SK-N-SH treated with all-trans-retinoic acid at 6 μM for 48 hours (cell line): ENCODE results near the gene IQSEC1.
A peak's percentile ranks its signal among the peaks of the same experiment; 100 is the strongest.

Experiments used
- ATAC-seq: fragments of 200-7000 bp; cut with Tn5 transposase; 3 replicates; pipeline ENCODE4 v1.9.1; 2020; ENCODE audit warnings: mild to moderate bottlenecking, moderate library complexity
- ARNTL ChIP-seq: fragments of 450-650 bp; formaldehyde crosslinking; IDR thresholded peaks from 2 replicates; pipeline ENCODE4 v1.5.0; 2020; ENCODE audit warnings: low read depth, mild to moderate bottlenecking, moderate library complexity, borderline replicate concordance
- CSDC2 ChIP-seq: fragments of 250-450 bp; sonication (Bioruptor Pico); IDR thresholded peaks from 2 replicates; pipeline ENCODE4 v1.5.0; 2020; ENCODE audit warnings: mild to moderate bottlenecking, moderate library complexity
- ESRRG ChIP-seq: fragments of 250-450 bp; sonication (Bioruptor Pico); IDR thresholded peaks from 2 replicates; pipeline ENCODE4 v1.6.1; 2021; ENCODE audit warnings: mild to moderate bottlenecking
- ISL1 ChIP-seq: fragments of 250-450 bp; sonication (Bioruptor Pico); IDR thresholded peaks from 2 replicates; pipeline ENCODE4 v2.1.2; 2022; ENCODE audit warnings: mild to moderate bottlenecking, moderate library complexity
- OSR1 ChIP-seq: fragments of 250-450 bp; sonication (Bioruptor Pico); IDR thresholded peaks from 2 replicates; pipeline ENCODE4 v1.8.0; 2022; ENCODE audit warnings: moderate library complexity, mild to moderate bottlenecking, inconsistent platforms
- TCF4 ChIP-seq: fragments of 250-450 bp; sonication (Bioruptor Pico); IDR thresholded peaks from 2 replicates; pipeline ENCODE4 v1.8.0; 2021; ENCODE audit warnings: mild to moderate bottlenecking, moderate library complexity, borderline replicate concordance
- TOX ChIP-seq: fragments of 250-450 bp; sonication (Bioruptor Pico); IDR thresholded peaks from 2 replicates; pipeline ENCODE4 v1.8.0; 2021; ENCODE audit warnings: mild to moderate bottlenecking, moderate library complexity, borderline replicate concordance
- ZFP3 ChIP-seq: fragments of 250-450 bp; sonication (Bioruptor Pico); IDR thresholded peaks from 2 replicates; pipeline ENCODE4 v1.5.0; 2020; ENCODE audit warnings: mild to moderate bottlenecking, moderate library complexity
- ZNF565 ChIP-seq: fragments of 450-650 bp; formaldehyde crosslinking; conservative IDR thresholded peaks from 2 replicates; pipeline ENCODE4 v1.5.0; 2020; ENCODE audit warnings: low read depth, mild to moderate bottlenecking, moderate library complexity
- ZNF70 ChIP-seq: fragments of 450-650 bp; formaldehyde crosslinking; IDR thresholded peaks from 2 replicates; pipeline ENCODE4 v1.5.0; 2020; ENCODE audit warnings: mild to moderate bottlenecking, moderate library complexity
- TF ChIP-seq, protein P1 (sequence below): fragments of 250-450 bp; sonication (Bioruptor Pico); IDR thresholded peaks from 2 replicates; pipeline ENCODE4 v1.5.0; 2020; ENCODE audit warnings: mild to moderate bottlenecking, moderate library complexity
- TF ChIP-seq, protein P2 (sequence below): fragments of 250-450 bp; sonication (Bioruptor Pico); IDR thresholded peaks from 2 replicates; pipeline ENCODE4 v1.5.1; 2021; ENCODE audit warnings: mild to moderate bottlenecking, moderate library complexity
- TF ChIP-seq, protein P3 (sequence below): fragments of 250-450 bp; sonication (Bioruptor Pico); IDR thresholded peaks from 2 replicates; pipeline ENCODE4 v1.8.0; 2020; ENCODE audit warnings: mild to moderate bottlenecking, moderate library complexity, borderline replicate concordance
- TF ChIP-seq, protein P4 (sequence below): fragments of 250-450 bp; sonication (Bioruptor Pico); IDR thresholded peaks from 2 replicates; pipeline ENCODE4 v1.5.1; 2020; ENCODE audit warnings: low read depth, mild to moderate bottlenecking, moderate library complexity

IQSEC1 gene

DNA sequence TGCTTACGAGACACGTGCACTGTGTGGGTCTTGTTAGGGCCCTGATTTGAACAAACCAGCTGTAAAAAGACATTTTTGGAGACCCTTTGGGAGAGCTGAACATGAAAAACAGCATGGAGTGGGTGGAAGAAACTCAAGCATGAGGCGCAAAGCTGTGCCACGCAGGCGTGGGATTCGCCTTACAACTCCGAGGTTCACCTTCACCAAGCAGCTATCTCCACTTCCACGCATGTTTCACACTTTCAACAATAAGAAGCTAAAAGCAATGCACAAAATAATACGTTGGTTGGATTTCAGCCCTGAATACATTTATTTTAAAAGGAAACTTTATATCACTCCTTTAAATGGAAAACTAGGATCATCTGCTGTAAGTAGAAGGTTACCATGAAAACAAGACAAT is 42.5 kb downstream of the IQSEC1 start:
- TF ChIP-seq, protein P1, sequence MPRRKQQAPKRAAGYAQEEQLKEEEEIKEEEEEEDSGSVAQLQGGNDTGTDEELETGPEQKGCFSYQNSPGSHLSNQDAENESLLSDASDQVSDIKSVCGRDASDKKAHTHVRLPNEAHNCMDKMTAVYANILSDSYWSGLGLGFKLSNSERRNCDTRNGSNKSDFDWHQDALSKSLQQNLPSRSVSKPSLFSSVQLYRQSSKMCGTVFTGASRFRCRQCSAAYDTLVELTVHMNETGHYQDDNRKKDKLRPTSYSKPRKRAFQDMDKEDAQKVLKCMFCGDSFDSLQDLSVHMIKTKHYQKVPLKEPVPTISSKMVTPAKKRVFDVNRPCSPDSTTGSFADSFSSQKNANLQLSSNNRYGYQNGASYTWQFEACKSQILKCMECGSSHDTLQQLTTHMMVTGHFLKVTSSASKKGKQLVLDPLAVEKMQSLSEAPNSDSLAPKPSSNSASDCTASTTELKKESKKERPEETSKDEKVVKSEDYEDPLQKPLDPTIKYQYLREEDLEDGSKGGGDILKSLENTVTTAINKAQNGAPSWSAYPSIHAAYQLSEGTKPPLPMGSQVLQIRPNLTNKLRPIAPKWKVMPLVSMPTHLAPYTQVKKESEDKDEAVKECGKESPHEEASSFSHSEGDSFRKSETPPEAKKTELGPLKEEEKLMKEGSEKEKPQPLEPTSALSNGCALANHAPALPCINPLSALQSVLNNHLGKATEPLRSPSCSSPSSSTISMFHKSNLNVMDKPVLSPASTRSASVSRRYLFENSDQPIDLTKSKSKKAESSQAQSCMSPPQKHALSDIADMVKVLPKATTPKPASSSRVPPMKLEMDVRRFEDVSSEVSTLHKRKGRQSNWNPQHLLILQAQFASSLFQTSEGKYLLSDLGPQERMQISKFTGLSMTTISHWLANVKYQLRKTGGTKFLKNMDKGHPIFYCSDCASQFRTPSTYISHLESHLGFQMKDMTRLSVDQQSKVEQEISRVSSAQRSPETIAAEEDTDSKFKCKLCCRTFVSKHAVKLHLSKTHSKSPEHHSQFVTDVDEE (CRISPR knock-in tag) = no peak
- ATAC-seq = no peak

DNA sequence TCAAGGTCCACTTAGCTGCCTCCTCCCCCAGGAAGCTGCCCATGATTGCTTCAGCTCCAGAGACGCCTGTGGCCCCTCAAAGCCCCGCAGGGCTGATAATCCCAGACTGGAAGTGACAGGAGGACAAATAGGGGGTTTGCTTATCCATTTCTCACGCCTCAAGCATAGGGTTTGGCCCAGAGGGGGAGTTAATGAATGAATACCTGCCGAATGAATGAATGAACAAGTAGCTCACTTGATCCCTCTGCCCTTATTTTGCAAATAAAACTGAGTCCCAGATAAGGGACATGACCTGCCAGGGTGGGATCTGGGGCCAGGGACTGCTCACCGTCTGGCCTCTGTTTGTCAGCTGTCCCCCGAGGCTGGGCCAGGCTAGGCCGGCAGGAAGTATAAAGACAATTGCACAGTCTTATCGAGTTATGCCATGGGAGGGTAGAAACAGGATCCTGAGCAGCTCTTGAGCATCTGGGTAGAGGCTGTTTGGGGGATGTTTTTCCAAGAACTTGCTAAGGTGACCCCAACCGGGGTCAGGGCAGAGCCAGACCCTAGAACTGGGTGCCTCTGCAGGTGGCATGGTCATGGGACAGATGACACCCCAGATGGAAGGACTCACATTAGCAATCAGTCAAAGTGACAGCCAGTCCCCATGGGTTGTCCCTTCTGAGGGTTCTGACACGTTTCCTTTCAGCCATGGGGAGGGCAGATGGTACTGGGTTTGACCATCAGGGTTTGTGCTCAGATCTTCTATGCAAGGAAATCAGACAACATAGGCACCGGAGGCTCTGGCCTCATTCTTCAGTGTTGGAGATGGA is 45.0 kb downstream of the IQSEC1 start:
- ATAC-seq = no peak
- TF ChIP-seq TCF4 (CRISPR knock-in tag) = peak; percentile 35; the same call in 1 of the 2 replicates
- TF ChIP-seq, protein P2, sequence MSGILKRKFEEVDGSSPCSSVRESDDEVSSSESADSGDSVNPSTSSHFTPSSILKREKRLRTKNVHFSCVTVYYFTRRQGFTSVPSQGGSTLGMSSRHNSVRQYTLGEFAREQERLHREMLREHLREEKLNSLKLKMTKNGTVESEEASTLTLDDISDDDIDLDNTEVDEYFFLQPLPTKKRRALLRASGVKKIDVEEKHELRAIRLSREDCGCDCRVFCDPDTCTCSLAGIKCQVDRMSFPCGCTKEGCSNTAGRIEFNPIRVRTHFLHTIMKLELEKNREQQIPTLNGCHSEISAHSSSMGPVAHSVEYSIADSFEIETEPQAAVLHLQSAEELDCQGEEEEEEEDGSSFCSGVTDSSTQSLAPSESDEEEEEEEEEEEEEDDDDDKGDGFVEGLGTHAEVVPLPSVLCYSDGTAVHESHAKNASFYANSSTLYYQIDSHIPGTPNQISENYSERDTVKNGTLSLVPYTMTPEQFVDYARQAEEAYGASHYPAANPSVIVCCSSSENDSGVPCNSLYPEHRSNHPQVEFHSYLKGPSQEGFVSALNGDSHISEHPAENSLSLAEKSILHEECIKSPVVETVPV (CRISPR knock-in tag) = no peak
- TF ChIP-seq, protein P3, sequence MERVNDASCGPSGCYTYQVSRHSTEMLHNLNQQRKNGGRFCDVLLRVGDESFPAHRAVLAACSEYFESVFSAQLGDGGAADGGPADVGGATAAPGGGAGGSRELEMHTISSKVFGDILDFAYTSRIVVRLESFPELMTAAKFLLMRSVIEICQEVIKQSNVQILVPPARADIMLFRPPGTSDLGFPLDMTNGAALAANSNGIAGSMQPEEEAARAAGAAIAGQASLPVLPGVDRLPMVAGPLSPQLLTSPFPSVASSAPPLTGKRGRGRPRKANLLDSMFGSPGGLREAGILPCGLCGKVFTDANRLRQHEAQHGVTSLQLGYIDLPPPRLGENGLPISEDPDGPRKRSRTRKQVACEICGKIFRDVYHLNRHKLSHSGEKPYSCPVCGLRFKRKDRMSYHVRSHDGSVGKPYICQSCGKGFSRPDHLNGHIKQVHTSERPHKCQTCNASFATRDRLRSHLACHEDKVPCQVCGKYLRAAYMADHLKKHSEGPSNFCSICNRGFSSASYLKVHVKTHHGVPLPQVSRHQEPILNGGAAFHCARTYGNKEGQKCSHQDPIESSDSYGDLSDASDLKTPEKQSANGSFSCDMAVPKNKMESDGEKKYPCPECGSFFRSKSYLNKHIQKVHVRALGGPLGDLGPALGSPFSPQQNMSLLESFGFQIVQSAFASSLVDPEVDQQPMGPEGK = no peak

DNA sequence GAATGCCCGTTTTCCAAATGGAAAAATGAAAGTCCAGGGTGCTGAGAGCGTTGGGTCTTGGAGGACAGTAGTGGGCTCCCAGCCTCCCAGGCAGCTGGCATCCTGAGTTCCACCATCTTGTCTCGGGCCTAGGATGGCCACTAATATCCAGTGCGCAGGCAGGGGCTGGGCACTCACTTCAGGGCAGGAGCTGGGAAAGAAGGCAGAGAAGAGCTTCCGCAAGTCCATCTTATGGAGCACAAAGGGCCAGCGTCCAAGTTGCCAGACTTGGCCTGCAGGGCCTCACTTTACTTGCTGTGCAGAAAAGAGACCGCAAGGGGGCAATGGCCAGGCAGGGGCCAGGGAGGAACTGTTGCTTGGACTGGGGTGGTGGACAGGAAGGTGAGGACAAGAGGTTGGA is 46.1 kb downstream of the IQSEC1 start:
- TF ChIP-seq TCF4 (CRISPR knock-in tag) (no peak), ESRRG (no peak), ZNF565 (CRISPR knock-in tag) (no peak), ZNF70 (CRISPR knock-in tag) (no peak), CSDC2 (CRISPR knock-in tag) (no peak), ZFP3 (CRISPR knock-in tag) (no peak), OSR1 (CRISPR knock-in tag) (no peak), TOX (CRISPR knock-in tag) (no peak), ISL1 (CRISPR knock-in tag) (no peak), ARNTL (no peak)
- TF ChIP-seq, protein P2 (CRISPR knock-in tag) = no peak
- TF ChIP-seq, protein P4, sequence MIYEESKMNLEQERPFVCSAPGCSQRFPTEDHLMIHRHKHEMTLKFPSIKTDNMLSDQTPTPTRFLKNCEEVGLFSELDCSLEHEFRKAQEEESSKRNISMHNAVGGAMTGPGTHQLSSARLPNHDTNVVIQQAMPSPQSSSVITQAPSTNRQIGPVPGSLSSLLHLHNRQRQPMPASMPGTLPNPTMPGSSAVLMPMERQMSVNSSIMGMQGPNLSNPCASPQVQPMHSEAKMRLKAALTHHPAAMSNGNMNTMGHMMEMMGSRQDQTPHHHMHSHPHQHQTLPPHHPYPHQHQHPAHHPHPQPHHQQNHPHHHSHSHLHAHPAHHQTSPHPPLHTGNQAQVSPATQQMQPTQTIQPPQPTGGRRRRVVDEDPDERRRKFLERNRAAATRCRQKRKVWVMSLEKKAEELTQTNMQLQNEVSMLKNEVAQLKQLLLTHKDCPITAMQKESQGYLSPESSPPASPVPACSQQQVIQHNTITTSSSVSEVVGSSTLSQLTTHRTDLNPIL (CRISPR knock-in tag) = no peak
- TF ChIP-seq, protein P1 (CRISPR knock-in tag) = no peak
- ATAC-seq = no peak
